ENCODE data around the gene TET3.
A peak's percentile ranks its signal among the peaks of the same experiment; 100 is the strongest.

Gene TET3

GRCh38 chr2:73987109-73987947 lies 2.6 kb downstream of the TET3 start:
- DNase-seq (ENCODE audit: low read depth in 2 of 2), result no peak

GRCh38 chr2:73987948-73988700 lies 3.4 kb downstream of the TET3 start:
- no peak for DNase-seq (ENCODE audit: low read depth in 2 of 2)

GRCh38 chr2:73989972-73990371 lies 5.3 kb downstream of the TET3 start:
- DNase-seq (ENCODE audit: low read depth in 2 of 2), result no peak

- DNase-seq (ENCODE audit: low read depth in 2 of 2), result no peak
These were observed 5.8 kb downstream of the TET3 start for GRCh38 chr2:73990531-73990930.

- no peak for DNase-seq (ENCODE audit: low read depth in 2 of 2)
These were observed 7.3 kb downstream of the TET3 start for GRCh38 chr2:73992036-73992435.

GRCh38 chr2:73993376-73993775 lies 8.7 kb downstream of the TET3 start:
- no peak for DNase-seq (ENCODE audit: low read depth in 2 of 2)

- no peak for DNase-seq (ENCODE audit: low read depth in 2 of 2)
These were observed 9.1 kb downstream of the TET3 start for GRCh38 chr2:73993778-73994177.

- no peak for DNase-seq (ENCODE audit: low read depth in 2 of 2)
These were observed 9.6 kb downstream of the TET3 start for GRCh38 chr2:73994178-73994831.

GRCh38 chr2:73995810-73996209 lies 11.1 kb downstream of the TET3 start:
- no peak for DNase-seq (ENCODE audit: low read depth in 2 of 2)

- DNase-seq (ENCODE audit: low read depth in 2 of 2), result no peak
These were observed 13.1 kb downstream of the TET3 start for GRCh38 chr2:73997813-73998212.

GRCh38 chr2:73998451-73998850 lies 13.7 kb downstream of the TET3 start:
- no peak for DNase-seq (ENCODE audit: low read depth in 2 of 2)

GRCh38 chr2:73998933-73999332 lies 14.2 kb downstream of the TET3 start:
- DNase-seq (ENCODE audit: low read depth in 2 of 2), result no peak

- no peak for DNase-seq (ENCODE audit: low read depth in 2 of 2)
These were observed 15.3 kb downstream of the TET3 start for GRCh38 chr2:73999881-74000597.

- no peak for DNase-seq (ENCODE audit: low read depth in 2 of 2)
These were observed 16.0 kb downstream of the TET3 start for GRCh38 chr2:74000666-74001065.

- no peak for DNase-seq (ENCODE audit: low read depth in 2 of 2)
These were observed 16.4 kb downstream of the TET3 start for GRCh38 chr2:74001121-74001520.

- DNase-seq (ENCODE audit: low read depth in 2 of 2), result no peak
These were observed 17.2 kb downstream of the TET3 start for GRCh38 chr2:74001781-74002504.

- peak; percentile 55 to 71 for DNase-seq (ENCODE audit: low read depth in 2 of 2)
These were observed 18.1 kb downstream of the TET3 start for GRCh38 chr2:74002505-74003421.

- no peak for DNase-seq (ENCODE audit: low read depth in 2 of 2)
These were observed 18.9 kb downstream of the TET3 start for GRCh38 chr2:74003494-74004211.
